Mammary epithelial cell (primary cell): ENCODE data around the gene DDR2.

ENCODE experiments used
- EZH2 ChIP-seq: IDR thresholded peaks from 2 replicates; pipeline ENCODE4 v1.6.1; 2012; ENCODE audit warnings: low read length, inconsistent platforms, borderline replicate concordance
- TF ChIP-seq, protein P1 (sequence below), 2 donors: IDR thresholded peaks in 1 of 2; conservative IDR thresholded peaks in 1 of 2; 2 replicates each; pipeline ENCODE4 v1.5.1; 2011 to 2012; ENCODE audit warnings: inconsistent platforms in 2 of 2, low read length in 2 of 2, mild to moderate bottlenecking in 2 of 2, control low read depth in 1 of 2, low read depth in 1 of 2; ENCODE audit not compliant: insufficient read depth in 1 of 2; ENCODE audit errors: extremely low read depth in 1 of 2

DNA sequence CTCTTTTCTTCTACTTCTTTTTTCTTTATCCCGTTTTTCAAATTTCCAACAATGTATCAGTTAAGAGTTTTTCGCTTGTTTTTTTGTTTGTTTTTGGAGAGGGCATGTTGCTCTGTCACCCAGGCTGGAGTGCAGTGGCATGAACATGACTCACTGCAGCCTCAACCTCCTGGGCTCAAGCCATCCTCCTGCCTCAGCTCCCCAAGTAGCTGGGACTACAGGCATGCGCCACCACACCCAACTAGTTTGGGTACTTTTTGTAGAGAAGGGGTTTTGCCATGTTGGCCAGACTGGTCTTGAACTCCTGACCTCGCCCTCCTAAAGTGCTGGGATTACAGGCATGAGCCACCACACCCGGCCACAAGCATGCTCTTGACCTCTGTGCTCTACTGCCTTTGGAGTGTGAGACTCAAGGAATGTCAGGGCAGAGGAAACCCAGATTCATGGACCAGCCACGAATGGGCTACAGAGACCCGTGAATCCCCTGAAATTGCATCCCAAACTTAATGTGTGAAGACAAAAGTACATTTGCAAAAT, 93.1 kb downstream of the DDR2 start:
- no peak for TF ChIP-seq EZH2
- TF ChIP-seq, protein P1, sequence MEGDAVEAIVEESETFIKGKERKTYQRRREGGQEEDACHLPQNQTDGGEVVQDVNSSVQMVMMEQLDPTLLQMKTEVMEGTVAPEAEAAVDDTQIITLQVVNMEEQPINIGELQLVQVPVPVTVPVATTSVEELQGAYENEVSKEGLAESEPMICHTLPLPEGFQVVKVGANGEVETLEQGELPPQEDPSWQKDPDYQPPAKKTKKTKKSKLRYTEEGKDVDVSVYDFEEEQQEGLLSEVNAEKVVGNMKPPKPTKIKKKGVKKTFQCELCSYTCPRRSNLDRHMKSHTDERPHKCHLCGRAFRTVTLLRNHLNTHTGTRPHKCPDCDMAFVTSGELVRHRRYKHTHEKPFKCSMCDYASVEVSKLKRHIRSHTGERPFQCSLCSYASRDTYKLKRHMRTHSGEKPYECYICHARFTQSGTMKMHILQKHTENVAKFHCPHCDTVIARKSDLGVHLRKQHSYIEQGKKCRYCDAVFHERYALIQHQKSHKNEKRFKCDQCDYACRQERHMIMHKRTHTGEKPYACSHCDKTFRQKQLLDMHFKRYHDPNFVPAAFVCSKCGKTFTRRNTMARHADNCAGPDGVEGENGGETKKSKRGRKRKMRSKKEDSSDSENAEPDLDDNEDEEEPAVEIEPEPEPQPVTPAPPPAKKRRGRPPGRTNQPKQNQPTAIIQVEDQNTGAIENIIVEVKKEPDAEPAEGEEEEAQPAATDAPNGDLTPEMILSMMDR (conservative IDR thresholded peaks at IDR 0.05 in 1 of 2, IDR thresholded peaks at IDR 0.05 in 1 of 2; ENCODE audit: extremely low read depth in 1 of 2, insufficient read depth in 1 of 2, low read depth in 1 of 2, low read length in 2 of 2) = no peak
